HG03097 (cell line): ENCODE measurements around the gene KRT14.
"Not testable (repeated sequence)": the region's sequence is repeated elsewhere in the genome, so short reads cannot be mapped to it uniquely, and the experiment has no call there.

Experiments
- ATAC-seq: cut with Tn5 transposase; IDR thresholded peaks from one replicate; pipeline ENCODE4 v1.9.1; 2021; ENCODE audit not compliant: unreplicated experiment, low FRiP score

Gene KRT14

GRCh38 chr17:41580244-41580575 is 6.5 kb downstream of the KRT14 start:
- no peak for ATAC-seq

GRCh38 chr17:41579484-41580243 is 7.0 kb downstream of the KRT14 start:
- no peak for ATAC-seq

- no peak for ATAC-seq
Observed at GRCh38 chr17:41578971-41579370, 7.7 kb downstream of the KRT14 start.

GRCh38 chr17:41578538-41578937 is 8.2 kb downstream of the KRT14 start:
- ATAC-seq, result no peak

- ATAC-seq, result not testable (repeated sequence)
Observed at GRCh38 chr17:41576740-41577139, 10.0 kb downstream of the KRT14 start.

- no peak for ATAC-seq
Observed at GRCh38 chr17:41575336-41575735, 11.4 kb downstream of the KRT14 start.

GRCh38 chr17:41571561-41572434 is 14.9 kb downstream of the KRT14 start, which contains the start of gene KRT9:
KRT9 (minus strand) TSS chr17:41572059; CDS start chr17:41571992, 67 bp downstream.
- no peak for ATAC-seq

GRCh38 chr17:41567317-41567716 is 19.4 kb downstream of the KRT14 start:
- ATAC-seq, result no peak

- no peak for ATAC-seq
Observed at GRCh38 chr17:41565338-41565737, 21.4 kb downstream of the KRT14 start.

- ATAC-seq, result no peak
Observed at GRCh38 chr17:41563607-41564170, 23.0 kb downstream of the KRT14 start.

GRCh38 chr17:41561554-41561953 is 25.1 kb downstream of the KRT14 start:
- ATAC-seq, result no peak

- ATAC-seq, result no peak
Observed at GRCh38 chr17:41559548-41559947, 27.1 kb downstream of the KRT14 start.

GRCh38 chr17:41556931-41557330 is 29.8 kb downstream of the KRT14 start:
- ATAC-seq, result no peak

GRCh38 chr17:41556306-41556705 is 30.4 kb downstream of the KRT14 start:
- no peak for ATAC-seq

GRCh38 chr17:41555105-41555887 is 31.4 kb downstream of the KRT14 start:
- ATAC-seq, result no peak

GRCh38 chr17:41553987-41554680 is 32.6 kb downstream of the KRT14 start:
- no peak for ATAC-seq

GRCh38 chr17:41553176-41553575 is 33.5 kb downstream of the KRT14 start:
- no peak for ATAC-seq

GRCh38 chr17:41552455-41552854 is 34.2 kb downstream of the KRT14 start:
- no peak for ATAC-seq

GRCh38 chr17:41551365-41551764 is 35.3 kb downstream of the KRT14 start:
- ATAC-seq, result no peak

- no peak for ATAC-seq
Observed at GRCh38 chr17:41549596-41550039, 37.1 kb downstream of the KRT14 start.
